Measurements from ENCODE around the gene AMIGO1. TPM values are rescaled to one million over a fixed set of nuclear protein-coding genes. Genes with fewer than 3 reads are reported as not detected.

Gene AMIGO1
- total and polyA plus RNA-seq, 10 of the 15 experiments (the other 5 are each of a cell fraction or from before 2014, with no cell fraction given), result 0.02 to 0.28 (median 0.08) TPM; not detected in 1

- no peak overlapping the region for H3K4me3 ChIP-seq
- FAIRE-seq (no peak), DNase-seq (ENCODE audit: low read depth, low spot score) (no peak), ATAC-seq (no peak)
- peaks cover 2 to 7% of the 10 kb centered on the region in 2 experiments for H3K36me3 ChIP-seq (ENCODE audit: control insufficient read depth in 2 of 2, insufficient read depth in 2 of 2, low read length in 1 of 2)
- no peak overlapping the region for H2AFZ ChIP-seq (ENCODE audit: control insufficient read depth, low read depth, low read length)
- ChIA-PET SMC1A (ENCODE audit: uncharacterized antibody, unreplicated experiment) (interaction anchor here (0.7 to 14.4 kb wide), 9 partner anchors 8 to 231 kb away, joined by 3 to 431 read pairs (median 4); partner anchors contain the start of genes GNAI3 and PSMA5), RAD21 (ENCODE audit: unreplicated experiment) (interaction anchor here (1.0 to 13.4 kb wide), 3 partner anchors 9 to 46 kb away, joined by 3 to 422 read pairs (median 5); no protein-coding TSS in a partner anchor), POLR2A (interaction anchor here (1.1 to 1.5 kb wide), 2 partner anchors 40 to 42 kb away, joined by 5 to 7 read pairs; no protein-coding TSS in a partner anchor), CTCF (interaction anchor here (0.6 to 26.7 kb wide), 19 partner anchors 9 to 513 kb away, joined by 3 to 1280 read pairs (median 4); partner anchors contain the start of genes AMIGO1, GPR61 and PSRC1)
- H4K20me1 ChIP-seq (ENCODE audit: control insufficient read depth, insufficient read depth), result no peaks in the 10 kb centered on the region
- no peaks in the 10 kb centered on the region for H3K9me3 ChIP-seq (replicated peaks; ENCODE audit: control insufficient read depth, insufficient read depth, low read length)
- BruUV-seq (replicated peaks), result no TSS peak
- 67% methylated on average over 11 of the region's 11 CpGs for WGBS (ENCODE audit: insufficient coverage, insufficient replicate concordance, low lambda C conversion rate, missing lambda C conversion rate)
- in situ Hi-C loops (cut with MboI) (loop anchor here (5.0 kb wide), 1 partner anchor 41 kb away; no protein-coding TSS in a partner anchor), intact Hi-C loops (cut with micrococcal nuclease; ENCODE audit: unreplicated experiment) (loop anchor here (1.0 to 5.0 kb wide), 2 partner anchors 41 to 131 kb away; no protein-coding TSS in a partner anchor)
- no peaks in the 10 kb centered on the region for H3K27me3 ChIP-seq (replicated peaks in 1 of 2; ENCODE audit: control insufficient read depth in 2 of 2, insufficient read depth in 2 of 2, low read length in 1 of 2)
- H3K9ac ChIP-seq (ENCODE audit: control insufficient read depth, insufficient read depth, low read length), result no peak overlapping the region
- peaks cover 9% of the 10 kb centered on the region for H3K79me2 ChIP-seq (ENCODE audit: control insufficient read depth, insufficient read depth, low read length)
- no peak overlapping the region for H3K4me2 ChIP-seq (ENCODE audit: control insufficient read depth, insufficient read depth)
- H3K4me1 ChIP-seq (ENCODE audit: control insufficient read depth, insufficient read depth, low read length), result peaks cover 4% of the 10 kb centered on the region
- no peak overlapping the region for H3K27ac ChIP-seq (ENCODE audit: control insufficient read depth, insufficient read depth)
- no peak for TF ChIP-seq CBFB (IDR thresholded peaks at IDR 0.05; ENCODE audit: low read depth)
- TF ChIP-seq BHLHE40 (IDR thresholded peaks at IDR 0.05; ENCODE audit: borderline replicate concordance in 1 of 2, low read depth in 2 of 2, low read length in 1 of 2), result 0 out of 4 replicates have a peak, but pooled peaks of 1 of the 2 experiments have one; percentile 7
Observed at GRCh38 chr1:109490934-109491302, 18.6 kb downstream of the AMIGO1 start.

- Histone ChIP-seq H3K9ac (ENCODE audit: control insufficient read depth, insufficient read depth, low read length) (no peak overlapping the region), H3K36me3 (ENCODE audit: control insufficient read depth in 2 of 2, insufficient read depth in 2 of 2, low read length in 1 of 2) (peaks cover 0 to 4% of the 10 kb centered on the region in 2 experiments), H2AFZ (ENCODE audit: control insufficient read depth, low read depth, low read length) (no peak overlapping the region), H3K4me1 (ENCODE audit: control insufficient read depth, insufficient read depth, low read length) (peaks cover 4% of the 10 kb centered on the region), H3K4me3 (no peak overlapping the region), H3K27me3 (replicated peaks in 1 of 2; ENCODE audit: control insufficient read depth in 2 of 2, insufficient read depth in 2 of 2, low read length in 1 of 2) (no peaks in the 10 kb centered on the region), H3K9me3 (replicated peaks; ENCODE audit: control insufficient read depth, insufficient read depth, low read length) (no peaks in the 10 kb centered on the region), H3K79me2 (ENCODE audit: control insufficient read depth, insufficient read depth, low read length) (peaks cover 6% of the 10 kb centered on the region), H3K4me2 (ENCODE audit: control insufficient read depth, insufficient read depth) (no peak overlapping the region), H3K27ac (ENCODE audit: control insufficient read depth, insufficient read depth) (no peak overlapping the region), H4K20me1 (ENCODE audit: control insufficient read depth, insufficient read depth) (no peaks in the 10 kb centered on the region)
- ChIA-PET CTCF (interaction anchor here (0.6 to 26.7 kb wide), 21 partner anchors 8 to 513 kb away, joined by 3 to 1280 read pairs (median 4); partner anchors contain the start of genes AMIGO1, GPR61 and PSRC1), SMC1A (ENCODE audit: uncharacterized antibody, unreplicated experiment) (interaction anchor here (0.6 to 14.4 kb wide), 11 partner anchors 9 to 231 kb away, joined by 3 to 431 read pairs (median 4); partner anchors contain the start of genes GNAI3 and PSMA5), POLR2A (interaction anchor here (1.1 to 1.5 kb wide), 2 partner anchors 41 to 42 kb away, joined by 5 to 7 read pairs; no protein-coding TSS in a partner anchor), RAD21 (ENCODE audit: unreplicated experiment) (interaction anchor here (1.0 to 13.4 kb wide), 3 partner anchors 9 to 47 kb away, joined by 3 to 422 read pairs (median 5); no protein-coding TSS in a partner anchor)
- BruUV-seq (replicated peaks), result no TSS peak
- peak; percentile 97 for FAIRE-seq
- intact Hi-C loops (cut with micrococcal nuclease; ENCODE audit: unreplicated experiment) (loop anchor here (1.0 to 5.0 kb wide), 2 partner anchors 42 to 132 kb away; no protein-coding TSS in a partner anchor), in situ Hi-C loops (cut with MboI) (loop anchor here (5.0 kb wide), 1 partner anchor 42 kb away; no protein-coding TSS in a partner anchor)
- no peak for DNase-seq (ENCODE audit: low read depth, low spot score)
- 68% methylated on average over 11 of the region's 11 CpGs for WGBS (ENCODE audit: insufficient coverage, insufficient replicate concordance, low lambda C conversion rate, missing lambda C conversion rate)
- ATAC-seq, result peak; percentile 55
- TF ChIP-seq RAD21 (IDR thresholded peaks at IDR 0.05; ENCODE audit: insufficient read depth, low read depth, low read length) (peak; percentile 68), MYC (IDR thresholded peaks at IDR 0.05; ENCODE audit: insufficient read depth, insufficient read length, insufficient replicate concordance, low read length, severe bottlenecking) (no peak), YY1 (IDR thresholded peaks at IDR 0.05; ENCODE audit: low read depth, low read length) (peak; percentile 56; the same call in 1 of the 2 replicates), TARDBP (IDR thresholded peaks at IDR 0.05; ENCODE audit: borderline replicate concordance) (no peak), SMC3 (IDR thresholded peaks at IDR 0.05; ENCODE audit: borderline replicate concordance, low read length) (peak; percentile 88), SPI1 (IDR thresholded peaks at IDR 0.05; ENCODE audit: borderline replicate concordance, insufficient read depth, low read depth, low read length) (no peak), POU2F2 (IDR thresholded peaks at IDR 0.05; ENCODE audit: borderline replicate concordance, low read depth, low read length) (0 out of 3 replicates have a peak, but pooled peaks have one; percentile 17), RB1 (IDR thresholded peaks at IDR 0.05; ENCODE audit: borderline replicate concordance) (0 out of 2 replicates have a peak, but pooled peaks have one; percentile 32), CTCF (IDR thresholded peaks at IDR 0.05 in 2 of 3, conservative IDR thresholded peaks at IDR 0.05 in 1 of 3; ENCODE audit: control insufficient read depth in 2 of 3, extremely low read depth in 1 of 3, insufficient read depth in 1 of 3, low read depth in 3 of 3, low read length in 3 of 3) (peak; percentile 79 to 89 (median 81))
Observed at GRCh38 chr1:109490029-109490933, 19.2 kb downstream of the AMIGO1 start.
